HG03196 (cell line): ENCODE data around the gene MIPEP.
"Not testable (repeated sequence)": the region's sequence is repeated elsewhere in the genome, so short reads cannot be mapped to it uniquely, and the experiment has no call there.

Source experiments
- ATAC-seq: cut with Tn5 transposase; IDR thresholded peaks from one replicate; pipeline ENCODE4 v1.9.1; 2021; ENCODE audit not compliant: unreplicated experiment

MIPEP gene

GRCh38 chr13:23751195-23751594 is 138.0 kb downstream of the MIPEP start:
- ATAC-seq: no peak

- no peak for ATAC-seq
These were observed 138.6 kb downstream of the MIPEP start for GRCh38 chr13:23750383-23751121.

GRCh38 chr13:23749288-23749873 is 139.8 kb downstream of the MIPEP start:
- ATAC-seq: no peak

DNA sequence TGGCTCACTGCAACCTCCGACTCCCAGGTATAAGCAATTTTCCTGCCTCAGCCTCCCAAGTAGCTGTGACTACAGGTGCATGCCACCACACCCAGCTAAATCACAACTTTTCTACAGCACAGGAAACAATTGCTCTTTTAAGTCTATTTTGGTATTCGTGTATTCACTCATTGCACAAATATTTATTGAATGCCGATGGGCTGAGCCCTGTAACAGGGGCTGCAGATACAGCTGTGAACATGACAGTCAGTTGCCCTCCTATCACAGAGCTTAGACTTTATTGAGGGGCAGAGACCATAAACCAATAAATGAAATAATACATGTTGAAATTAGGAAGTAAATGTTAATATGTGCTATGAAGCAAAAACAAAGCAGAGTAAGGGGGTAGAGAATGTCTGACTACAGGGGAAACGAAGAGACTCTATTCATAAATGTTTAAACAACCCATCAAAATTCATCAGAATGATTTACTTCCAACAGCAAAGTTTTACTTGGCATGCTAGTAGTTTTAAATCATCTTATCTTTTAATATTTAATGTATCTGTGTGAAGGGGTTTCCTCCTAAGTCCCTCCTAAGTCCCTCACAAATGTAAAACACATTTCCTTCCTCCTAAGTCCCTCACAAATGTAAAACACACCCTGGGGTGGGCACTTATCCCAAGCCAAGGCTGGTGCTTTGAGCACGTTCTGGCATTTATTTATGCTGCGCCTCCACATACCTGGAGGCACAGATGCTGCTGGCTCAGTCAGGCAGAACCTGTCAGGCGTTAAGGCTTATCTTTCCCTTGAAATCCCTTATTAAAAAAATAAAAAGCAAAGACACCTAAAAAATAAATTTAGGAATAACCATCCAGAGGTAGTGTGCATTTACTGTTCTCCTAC is 140.8 kb downstream of the MIPEP start:
- ATAC-seq: no peak

GRCh38 chr13:23746141-23746540 is 143.1 kb downstream of the MIPEP start:
- not testable (repeated sequence) for ATAC-seq

- no peak for ATAC-seq
These were observed 144.9 kb downstream of the MIPEP start for GRCh38 chr13:23744315-23744714.

- ATAC-seq: no peak
These were observed 145.7 kb downstream of the MIPEP start for GRCh38 chr13:23743278-23744076.

DNA sequence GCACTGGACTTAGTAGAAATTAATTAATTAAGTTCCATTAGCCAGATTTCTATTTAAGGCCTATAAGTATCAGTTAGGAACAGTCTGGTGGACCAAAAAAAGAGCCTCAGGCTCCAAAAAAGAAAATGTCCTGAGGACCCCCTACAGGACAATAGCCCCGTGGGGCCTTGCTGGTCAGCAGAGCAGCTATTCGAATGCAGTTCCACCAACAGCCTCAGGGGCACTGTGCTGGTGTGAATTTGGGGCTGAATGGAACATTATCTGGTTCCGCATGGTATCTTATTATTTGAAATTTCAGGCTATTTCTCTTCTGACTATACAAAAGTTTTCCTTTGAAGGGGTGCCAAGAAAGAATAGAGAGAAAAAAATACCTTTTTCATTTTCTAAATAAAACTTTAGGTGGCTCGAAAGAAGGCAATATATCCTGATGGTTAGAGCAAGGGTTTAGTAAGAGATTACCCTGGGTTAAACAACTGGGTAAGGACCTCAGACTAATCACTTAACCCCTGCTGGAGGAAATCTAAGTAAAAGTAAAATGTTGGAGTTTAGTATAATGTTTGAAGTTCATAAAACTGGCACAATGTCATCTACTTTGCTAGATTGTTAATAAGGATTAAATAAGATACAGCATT is 147.2 kb downstream of the MIPEP start:
- ATAC-seq: no peak

GRCh38 chr13:23740002-23740401 is 149.2 kb downstream of the MIPEP start:
- no peak for ATAC-seq

- no peak for ATAC-seq
These were observed 149.6 kb downstream of the MIPEP start for GRCh38 chr13:23739596-23739995.

DNA sequence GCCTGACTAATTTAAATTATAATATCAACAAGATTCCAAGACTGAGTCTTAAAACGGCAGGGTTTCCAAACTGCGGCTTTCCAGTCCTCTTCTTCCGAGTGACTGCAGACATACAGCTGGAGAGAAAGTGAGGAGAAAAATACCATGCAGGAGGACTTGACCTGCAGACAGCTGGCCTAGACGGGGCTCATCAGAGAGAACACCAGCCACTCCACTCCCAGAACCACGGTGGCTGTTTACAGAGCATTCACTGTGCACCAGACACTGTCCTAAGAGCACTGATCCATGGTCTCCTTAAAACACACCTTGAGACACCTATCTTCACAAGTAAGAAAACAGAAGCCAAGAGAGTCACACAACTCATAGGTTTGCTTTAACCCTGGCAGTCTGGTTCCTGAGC is 152.7 kb downstream of the MIPEP start:
- ATAC-seq: no peak

- ATAC-seq: no peak
These were observed 153.9 kb downstream of the MIPEP start for GRCh38 chr13:23735329-23735728.

GRCh38 chr13:23731709-23732108 is 157.5 kb downstream of the MIPEP start:
- ATAC-seq: no peak

DNA sequence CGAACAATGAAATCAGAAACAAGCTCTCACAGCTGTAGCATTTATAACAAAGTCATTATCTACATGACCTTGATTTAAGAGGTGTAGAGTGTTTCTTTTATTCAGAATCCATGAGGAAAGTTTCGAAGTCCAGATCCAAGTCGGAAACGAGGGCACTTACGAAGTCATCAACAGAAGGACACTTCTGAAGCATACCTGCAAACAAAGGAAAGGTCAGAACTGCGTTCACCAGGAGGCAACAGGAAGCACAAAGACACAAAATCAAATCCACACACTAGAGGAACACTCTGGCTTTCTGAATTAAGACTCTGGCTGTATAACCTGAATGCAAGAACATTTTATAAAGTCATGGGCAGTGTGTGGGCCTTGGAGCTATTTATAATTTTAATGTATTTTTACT is 158.9 kb downstream of the MIPEP start:
- no peak for ATAC-seq

- ATAC-seq: no peak
These were observed 159.7 kb downstream of the MIPEP start for GRCh38 chr13:23729531-23729930.

DNA sequence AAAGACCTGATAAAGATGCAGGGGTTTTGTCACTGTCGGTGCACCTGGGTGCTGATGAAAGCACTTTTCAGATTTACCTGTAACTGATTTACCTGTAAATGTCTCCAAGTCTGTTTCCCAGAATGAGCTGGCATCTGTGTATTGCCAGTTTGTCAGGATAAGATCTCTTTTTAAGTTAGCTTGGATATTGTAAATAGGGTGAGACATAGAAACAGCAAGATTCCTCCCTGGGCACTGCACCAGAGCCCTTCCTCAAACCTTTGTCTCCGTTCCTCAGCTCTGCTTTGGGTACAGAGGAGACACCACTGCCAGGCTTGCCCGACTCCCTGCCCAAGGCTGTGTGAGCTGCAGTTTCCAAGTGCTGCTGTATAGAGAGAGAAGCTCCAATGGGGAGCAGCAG is 160.4 kb downstream of the MIPEP start:
- ATAC-seq: no peak

- no peak for ATAC-seq
These were observed 163.3 kb downstream of the MIPEP start for GRCh38 chr13:23725922-23726321.

DNA sequence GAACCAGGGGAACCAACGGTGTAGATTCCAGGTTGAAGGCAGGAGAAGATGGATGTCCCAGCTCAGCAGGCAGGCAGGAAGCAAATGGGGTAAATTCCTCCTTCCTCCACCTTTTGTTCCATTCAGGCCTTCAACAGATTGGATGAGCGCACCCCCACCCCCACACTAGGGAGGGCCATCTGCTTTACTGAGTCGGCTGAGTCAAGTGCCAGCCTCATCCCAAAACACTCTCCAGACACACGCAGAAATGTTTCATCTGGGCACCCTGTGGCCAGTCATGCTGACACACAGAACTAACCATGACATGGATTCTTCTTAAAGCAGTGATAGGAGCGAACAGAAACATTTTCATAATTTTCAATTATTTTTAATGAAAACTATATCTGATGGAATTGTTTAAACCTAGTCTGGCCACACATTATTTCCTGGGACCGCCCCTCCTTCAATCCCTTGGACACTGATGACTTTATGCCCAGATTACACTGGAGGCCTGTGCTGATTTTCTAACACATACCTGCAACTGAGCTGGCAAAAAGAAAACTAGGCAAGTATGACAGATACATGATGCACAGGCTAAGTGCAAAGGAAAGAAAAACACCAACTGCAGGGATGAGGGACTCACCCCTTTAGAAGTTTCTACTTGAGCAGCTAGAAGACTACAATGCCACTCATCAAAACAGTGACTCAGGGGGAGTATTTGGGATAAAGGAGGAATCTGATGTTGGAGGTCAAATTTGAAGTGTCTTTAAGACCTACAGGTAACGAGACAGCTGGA is 164.8 kb downstream of the MIPEP start:
- no peak for ATAC-seq

- ATAC-seq: no peak
These were observed 165.7 kb downstream of the MIPEP start for GRCh38 chr13:23723471-23723870.
